SU-DHL-6 (cell line): ENCODE results near the gene AXIN1.

Source experiments
- CTCF ChIP-seq: fragments of 200-600 bp; sonication (generic); IDR thresholded peaks from one replicate; pipeline ENCODE4 v1.5.1; 2017; ENCODE audit warnings: antibody characterized with exemption, mild to moderate bottlenecking, low read length, moderate library complexity; ENCODE audit not compliant: insufficient read depth, poor library complexity, severe bottlenecking
- EZH2phosphoT487 ChIP-seq: fragments of 200-600 bp; sonication (generic), shearing (Covaris generic); conservative IDR thresholded peaks from 2 replicates; pipeline ENCODE4 v1.6.1; 2018; ENCODE audit warnings: mild to moderate bottlenecking, antibody characterized with exemption, low read length, moderate library complexity, mixed read lengths

- TF ChIP-seq CTCF (no peak), EZH2phosphoT487 (no peak)
Measured at GRCh38 chr16:263944-264343, 88.6 kb downstream of the AXIN1 start.
